GM06990 (cell line): ENCODE data around the gene PTPRO.
A peak's percentile ranks its signal among the peaks of the same experiment; 100 is the strongest.

Experiments used
- DNase-seq: peaks from one replicate; pipeline ENCODE4 v3.0.0-alpha.2; 2011; ENCODE audit not compliant: insufficient read length; ENCODE audit errors: extremely low read depth
- H3K27me3 ChIP-seq: replicated peaks from 2 replicates; pipeline ENCODE4 v1.6.0; 2011; ENCODE audit warnings: low read length; ENCODE audit not compliant: control insufficient read depth, insufficient read depth
- H3K36me3 ChIP-seq: 2 replicates; pipeline ENCODE4 v1.5.1; 2011; ENCODE audit warnings: low read length; ENCODE audit not compliant: control insufficient read depth, insufficient read depth
- H3K4me3 ChIP-seq: replicated peaks from 2 replicates; pipeline ENCODE4 v1.5.1; 2011; ENCODE audit warnings: low read depth, mild to moderate bottlenecking, control low read depth, low read length
- CTCF ChIP-seq: IDR thresholded peaks from 2 replicates; pipeline ENCODE4 v1.5.1; 2011; ENCODE audit warnings: low read length, control low read depth, mild to moderate bottlenecking, inconsistent platforms; ENCODE audit not compliant: insufficient read depth, poor library complexity, severe bottlenecking

Gene PTPRO

GRCh38 chr12:15355766-15356165 is 33.5 kb downstream of the PTPRO start:
- Histone ChIP-seq H3K4me3 (no peak overlapping the region), H3K36me3 (no peaks in the 10 kb centered on the region), H3K27me3 (no peaks in the 10 kb centered on the region)
- no peak for TF ChIP-seq CTCF
- no peak for DNase-seq

- Histone ChIP-seq H3K36me3 (no peaks in the 10 kb centered on the region), H3K4me3 (no peak overlapping the region), H3K27me3 (no peaks in the 10 kb centered on the region)
- DNase-seq = peak; percentile 6
- TF ChIP-seq CTCF = no peak
Observed at GRCh38 chr12:15356951-15357364, 34.6 kb downstream of the PTPRO start.

GRCh38 chr12:15364221-15365160 is 42.2 kb downstream of the PTPRO start:
- Histone ChIP-seq H3K27me3 (no peaks in the 10 kb centered on the region), H3K4me3 (no peak overlapping the region), H3K36me3 (no peaks in the 10 kb centered on the region)
- no peak for TF ChIP-seq CTCF
- no peak for DNase-seq

GRCh38 chr12:15368812-15369211 is 46.5 kb downstream of the PTPRO start:
- Histone ChIP-seq H3K36me3 (no peaks in the 10 kb centered on the region), H3K27me3 (no peaks in the 10 kb centered on the region), H3K4me3 (no peak overlapping the region)
- no peak for TF ChIP-seq CTCF
- no peak for DNase-seq

- Histone ChIP-seq H3K27me3 (no peaks in the 10 kb centered on the region), H3K4me3 (no peak overlapping the region), H3K36me3 (no peaks in the 10 kb centered on the region)
- no peak for TF ChIP-seq CTCF
- no peak for DNase-seq
Observed at GRCh38 chr12:15372352-15372751, 50.0 kb downstream of the PTPRO start.

GRCh38 chr12:15387772-15388171 is 65.5 kb downstream of the PTPRO start:
- no peak for DNase-seq
- H3K36me3 ChIP-seq = no peaks in the 10 kb centered on the region
- no peak for TF ChIP-seq CTCF
- H3K4me3 ChIP-seq = no peak overlapping the region
- H3K27me3 ChIP-seq = no peaks in the 10 kb centered on the region
